Thyroid gland (tissue), 4 donors: ENCODE results near the gene POF1B.

Experiments used
- CTCF ChIP-seq, 6 experiments: fragments of 200-600 bp in 3 of 6; fragments of 450-650 bp in 3 of 6; sonication (generic) in 3 of 6; IDR thresholded peaks; one replicate each; pipeline ENCODE4 v1.5.1; 2016 to 2019; ENCODE audit warnings: antibody characterized with exemption in 6 of 6, mild to moderate bottlenecking in 2 of 6, inconsistent platforms in 1 of 6, moderate library complexity in 1 of 6
- POLR2A ChIP-seq, 2 donors: fragments of 450-650 bp; IDR thresholded peaks; one replicate each; pipeline ENCODE4 v1.6.1; 2017; ENCODE audit warnings: antibody characterized with exemption in 2 of 2, mild to moderate bottlenecking in 2 of 2, moderate library complexity in 1 of 2

- no peak for TF ChIP-seq CTCF (IDR thresholded peaks at IDR 0.05)
- TF ChIP-seq POLR2A (IDR thresholded peaks at IDR 0.05), result no peak
Observed at GRCh38 chrX:85288992-85289723, 90.3 kb downstream of the POF1B start.
